IPS-18c (cell line): ENCODE results near the gene MINDY2.
"Not testable (repeated sequence)": the region's sequence is repeated elsewhere in the genome, so short reads cannot be mapped to it uniquely, and the experiment has no call there.

Source experiments
- H3K4me3 ChIP-seq: 2 replicates; pipeline ENCODE4 v1.7.0; 2013; ENCODE audit warnings: low read depth, mild to moderate bottlenecking, low read length, moderate library complexity; ENCODE audit not compliant: insufficient read depth
- H3K9me3 ChIP-seq: one replicate; pipeline ENCODE4 v1.6.1; 2013; ENCODE audit warnings: mild to moderate bottlenecking, low read length, moderate library complexity; ENCODE audit not compliant: control insufficient read depth, insufficient read depth

MINDY2 gene

GRCh38 chr15:58779554-58779953 is 8.5 kb downstream of the MINDY2 start:
- H3K9me3 ChIP-seq, result no peaks in the 10 kb centered on the region
- no peak overlapping the region for H3K4me3 ChIP-seq

DNA sequence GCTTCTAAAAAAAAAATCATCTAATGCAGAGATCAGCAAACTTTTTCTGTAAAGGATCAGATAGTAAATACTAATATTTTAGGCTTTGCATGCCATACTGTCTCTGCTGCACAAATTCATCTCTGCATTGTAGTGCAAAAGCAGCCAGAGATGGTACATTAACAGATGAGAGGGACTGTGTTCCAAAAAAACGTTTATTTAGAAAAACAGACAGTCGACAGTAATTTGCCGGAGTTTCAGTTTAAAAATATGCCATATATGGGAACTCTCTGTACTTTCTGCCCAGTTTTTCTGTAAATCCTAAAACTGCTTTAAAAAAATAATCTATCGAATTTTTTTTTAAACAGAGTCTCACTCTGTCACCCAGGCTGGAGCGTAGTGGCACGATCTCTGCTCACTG is 14.3 kb downstream of the MINDY2 start:
- Histone ChIP-seq H3K9me3 (no peaks in the 10 kb centered on the region), H3K4me3 (no peak overlapping the region)

GRCh38 chr15:58788056-58788710 is 17.1 kb downstream of the MINDY2 start:
- H3K4me3 ChIP-seq, result no peak overlapping the region
- H3K9me3 ChIP-seq, result no peaks in the 10 kb centered on the region

GRCh38 chr15:58793862-58794261 is 22.8 kb downstream of the MINDY2 start:
- no peaks in the 10 kb centered on the region for H3K9me3 ChIP-seq
- H3K4me3 ChIP-seq, result no peak overlapping the region

DNA sequence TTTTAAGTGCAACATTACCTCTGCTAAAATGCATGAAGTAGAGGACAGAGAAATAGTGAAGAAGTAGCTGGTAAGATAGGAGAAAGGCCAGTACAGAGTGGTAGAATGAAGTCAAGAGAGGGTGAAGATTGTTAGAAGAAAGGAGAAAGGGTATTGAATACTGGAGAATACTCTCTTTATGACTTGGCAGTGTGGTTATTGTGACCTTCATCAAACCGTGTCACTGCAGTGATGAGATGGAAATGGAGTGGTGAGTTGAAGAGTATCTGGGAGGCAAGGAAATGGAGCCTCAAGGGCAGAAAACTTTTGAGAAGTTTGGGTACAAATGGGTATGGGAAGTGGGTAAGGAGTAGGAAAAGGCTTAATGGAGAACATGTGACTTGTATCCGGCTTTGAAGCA is 24.7 kb downstream of the MINDY2 start:
- H3K4me3 ChIP-seq, result no peak overlapping the region
- no peaks in the 10 kb centered on the region for H3K9me3 ChIP-seq

GRCh38 chr15:58797505-58797904 is 26.4 kb downstream of the MINDY2 start:
- no peak overlapping the region for H3K4me3 ChIP-seq
- H3K9me3 ChIP-seq, result no peaks in the 10 kb centered on the region

- Histone ChIP-seq H3K9me3 (no peaks in the 10 kb centered on the region), H3K4me3 (no peak overlapping the region)
Measured at GRCh38 chr15:58805095-58805494, 34.0 kb downstream of the MINDY2 start.

DNA sequence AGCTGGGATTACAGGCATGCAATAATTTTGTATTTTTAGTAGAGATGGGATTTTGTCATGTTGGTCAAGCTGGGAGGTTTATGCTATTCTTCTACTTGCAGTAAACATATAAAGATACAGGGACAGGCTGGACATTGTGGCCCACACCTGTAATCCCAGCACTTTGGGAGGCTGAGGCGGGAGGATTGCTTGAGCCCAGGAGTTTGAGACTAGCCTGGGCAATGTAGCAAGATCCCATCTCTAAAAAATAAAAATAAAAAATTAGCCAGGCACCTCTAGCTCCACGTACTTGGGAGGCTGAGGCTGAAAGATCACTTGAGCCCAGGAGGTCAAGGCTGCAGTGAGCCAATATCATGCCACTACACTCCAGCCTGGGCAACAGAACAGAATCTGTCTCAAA is 52.2 kb downstream of the MINDY2 start:
- H3K4me3 ChIP-seq, H3K9me3 ChIP-seq: not testable (repeated sequence)

- Histone ChIP-seq H3K9me3 (no peaks in the 10 kb centered on the region), H3K4me3 (no peak overlapping the region)
Measured at GRCh38 chr15:58830556-58830955, 59.5 kb downstream of the MINDY2 start.

DNA sequence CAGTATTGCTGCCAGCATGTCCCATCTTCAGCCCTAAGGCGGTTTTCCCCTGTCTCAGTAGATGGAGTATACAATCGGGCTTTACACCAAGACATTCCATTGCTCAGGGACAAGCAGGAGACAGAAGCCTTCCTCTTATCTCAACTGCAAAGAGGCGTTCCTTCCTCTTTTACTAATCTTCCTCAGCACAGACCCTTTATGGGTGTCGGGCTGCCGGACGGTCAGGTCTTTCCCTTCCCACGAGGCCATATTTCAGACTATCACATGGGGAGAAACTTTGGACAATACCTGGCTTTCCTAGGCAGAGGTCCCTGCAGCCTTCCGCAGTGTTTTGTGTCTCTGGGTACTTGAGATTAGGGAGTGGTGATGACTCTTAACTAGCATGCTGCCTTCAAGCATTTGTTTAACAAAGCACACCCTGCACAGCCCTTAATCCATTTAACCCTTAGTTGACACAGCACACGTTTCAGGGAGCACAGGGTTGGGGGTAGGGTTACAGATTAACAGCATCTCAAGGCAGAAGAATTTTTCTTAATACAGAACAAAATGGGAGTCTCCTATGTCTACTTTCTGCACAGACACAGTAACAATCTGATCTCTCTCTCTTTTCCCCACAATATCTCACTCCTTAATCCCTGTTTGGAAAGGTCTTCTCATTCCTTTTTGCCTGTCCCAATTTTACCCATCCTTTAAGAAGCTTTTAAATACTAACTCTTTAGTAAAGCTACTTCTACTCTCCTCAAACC is 62.8 kb downstream of the MINDY2 start:
- H3K9me3 ChIP-seq, result not testable (repeated sequence)
- peak overlapping the region; percentile 25; the same call in 1 of the 2 replicates for H3K4me3 ChIP-seq

DNA sequence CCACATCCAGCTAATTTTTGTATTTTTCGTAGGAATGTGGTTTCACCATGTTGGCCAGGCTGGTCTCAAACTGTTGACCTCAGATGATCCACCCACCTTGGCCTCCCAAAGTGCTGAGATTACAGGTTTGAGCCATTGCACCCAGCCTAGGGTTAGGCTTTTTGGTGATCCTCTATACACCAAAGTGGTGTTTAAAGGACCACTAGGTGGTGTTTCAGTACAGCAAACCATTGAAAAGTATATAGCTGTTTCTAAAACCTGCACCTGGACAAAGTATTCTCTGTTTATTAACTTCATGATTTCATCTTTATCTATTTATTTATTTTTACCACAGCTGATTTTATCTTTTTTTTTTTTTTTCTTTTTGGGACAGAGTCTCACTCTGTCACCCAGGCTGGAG is 68.4 kb downstream of the MINDY2 start:
- Histone ChIP-seq H3K4me3 (no peak overlapping the region), H3K9me3 (no peaks in the 10 kb centered on the region)

- Histone ChIP-seq H3K4me3 (no peak overlapping the region), H3K9me3 (no peaks in the 10 kb centered on the region)
Measured at GRCh38 chr15:58840048-58840447, 68.9 kb downstream of the MINDY2 start.

GRCh38 chr15:58842713-58843396 is 71.8 kb downstream of the MINDY2 start:
- no peak overlapping the region for H3K4me3 ChIP-seq
- H3K9me3 ChIP-seq, result no peaks in the 10 kb centered on the region

- H3K9me3 ChIP-seq, H3K4me3 ChIP-seq: not testable (repeated sequence)
Measured at GRCh38 chr15:58851205-58851604, 80.1 kb downstream of the MINDY2 start.

DNA sequence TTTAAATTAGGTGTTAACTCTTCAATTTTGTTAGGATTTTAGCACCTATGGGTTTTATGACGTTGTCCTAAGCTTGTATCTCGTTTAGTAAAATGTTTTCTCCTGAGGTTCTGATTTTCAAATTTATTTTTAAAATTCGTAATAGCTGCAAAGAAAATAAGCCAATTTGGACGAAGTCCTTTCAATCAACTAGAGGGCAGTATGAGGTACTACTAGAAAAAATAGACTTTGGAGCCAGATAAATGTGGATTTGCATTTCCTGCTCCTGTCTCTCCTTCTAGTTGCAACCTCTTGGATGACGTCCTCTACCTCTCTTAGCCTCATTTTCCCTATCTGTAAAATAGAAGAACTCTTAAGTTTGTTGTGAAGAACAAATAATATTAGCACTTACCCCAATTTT is 81.2 kb downstream of the MINDY2 start:
- no peaks in the 10 kb centered on the region for H3K9me3 ChIP-seq

GRCh38 chr15:58854593-58854992 is 83.5 kb downstream of the MINDY2 start:
- Histone ChIP-seq H3K4me3 (no peak overlapping the region), H3K9me3 (no peaks in the 10 kb centered on the region)

More for the DNA sequence above, 81.2 kb downstream of the MINDY2 start:
- H3K4me3 ChIP-seq, result no peak overlapping the region

DNA sequence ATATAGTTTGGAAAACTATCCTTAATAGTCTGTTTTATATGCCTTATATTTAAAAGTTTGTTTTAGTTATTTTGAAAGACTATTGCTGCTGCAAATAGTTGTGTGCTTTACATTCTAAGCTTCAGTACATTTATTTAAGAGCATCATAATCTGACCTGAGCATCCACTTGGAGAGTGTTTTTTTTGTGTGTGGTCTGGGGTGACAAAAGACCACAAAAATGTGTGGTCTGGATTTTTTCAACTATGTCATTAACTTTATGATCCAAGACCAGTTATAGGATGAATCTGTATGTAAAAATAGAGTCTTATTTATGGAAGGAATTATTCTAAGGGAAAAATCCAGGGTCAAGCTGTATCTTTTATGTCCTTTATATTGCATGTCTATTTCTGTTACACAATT is 85.0 kb downstream of the MINDY2 start:
- Histone ChIP-seq H3K4me3 (no peak overlapping the region), H3K9me3 (no peaks in the 10 kb centered on the region)

DNA sequence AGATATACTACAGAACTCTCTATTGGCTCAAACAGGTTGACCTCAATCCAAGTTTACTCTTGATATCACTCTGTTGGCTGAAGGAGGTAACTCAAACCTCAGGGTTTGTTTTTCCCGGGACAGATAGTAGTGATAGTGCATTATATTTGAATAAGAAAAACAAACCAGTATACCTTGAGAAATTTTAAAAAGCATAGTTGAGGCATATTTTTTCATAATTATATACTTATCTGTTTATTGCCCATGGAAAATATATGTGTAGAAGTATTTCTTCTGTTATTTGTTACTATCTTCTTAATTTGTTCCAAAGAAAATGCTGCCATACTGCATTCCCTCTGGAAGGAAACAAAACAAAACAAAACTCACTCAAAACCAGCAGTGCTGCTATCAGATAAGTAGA is 85.5 kb downstream of the MINDY2 start:
- H3K9me3 ChIP-seq, H3K4me3 ChIP-seq: not testable (repeated sequence)
